CD1c-positive myeloid dendritic cell (primary cell): ENCODE results near the gene SNCAIP.
"Not testable (repeated sequence)": the region's sequence is repeated elsewhere in the genome, so short reads cannot be mapped to it uniquely, and the experiment has no call there.

Source experiments
- DNase-seq: peaks from one replicate; pipeline ENCODE4 v3.0.0-alpha.2; 2016; ENCODE audit errors: extremely low spot score

The SNCAIP gene

DNA sequence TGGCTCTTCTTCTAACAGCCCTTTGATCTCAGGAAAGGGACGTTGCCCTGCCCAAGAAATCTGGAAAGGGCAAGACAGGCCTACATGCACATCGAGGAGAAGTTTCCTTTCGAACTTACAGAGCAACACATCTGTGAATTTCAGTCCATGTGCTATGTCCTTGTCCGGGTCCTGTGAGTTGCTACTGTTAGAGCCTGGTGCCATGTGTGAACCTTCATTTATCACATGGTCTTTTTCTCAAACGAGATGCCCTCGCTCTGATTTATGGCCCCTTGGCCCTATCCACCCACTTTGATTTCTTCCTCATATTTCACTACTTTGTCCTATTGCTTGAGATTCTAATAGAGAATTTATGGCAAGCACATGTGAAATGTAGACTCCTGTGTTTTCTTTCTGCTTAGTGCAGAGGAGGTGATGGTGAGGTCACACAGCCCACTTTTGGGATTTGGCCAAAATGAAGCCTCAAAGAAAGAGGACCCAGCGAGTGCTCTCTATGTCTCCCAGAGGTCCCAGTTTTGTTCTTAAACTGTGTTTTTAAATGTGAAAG lies 153.1 kb downstream of the SNCAIP start:
- DNase-seq: no peak

DNA sequence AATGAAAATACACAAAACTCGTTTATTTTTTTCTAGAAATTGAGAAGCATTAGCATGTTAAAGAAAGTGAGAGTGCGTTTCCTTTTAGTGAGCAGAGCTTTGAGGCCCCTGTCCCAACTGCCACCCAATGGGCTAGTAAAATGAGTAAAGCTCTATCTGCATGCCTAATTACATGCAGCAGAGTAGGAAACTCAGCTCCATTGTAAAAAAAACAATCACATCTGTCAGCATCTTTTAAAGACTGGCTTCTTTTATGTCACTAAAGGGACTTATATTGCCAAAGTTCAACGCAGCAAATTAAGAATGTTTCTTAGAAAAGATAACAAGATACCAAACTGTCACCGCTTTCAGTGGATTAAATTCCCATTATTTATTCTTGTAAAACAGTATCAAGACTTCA lies 154.0 kb downstream of the SNCAIP start:
- no peak for DNase-seq

DNA sequence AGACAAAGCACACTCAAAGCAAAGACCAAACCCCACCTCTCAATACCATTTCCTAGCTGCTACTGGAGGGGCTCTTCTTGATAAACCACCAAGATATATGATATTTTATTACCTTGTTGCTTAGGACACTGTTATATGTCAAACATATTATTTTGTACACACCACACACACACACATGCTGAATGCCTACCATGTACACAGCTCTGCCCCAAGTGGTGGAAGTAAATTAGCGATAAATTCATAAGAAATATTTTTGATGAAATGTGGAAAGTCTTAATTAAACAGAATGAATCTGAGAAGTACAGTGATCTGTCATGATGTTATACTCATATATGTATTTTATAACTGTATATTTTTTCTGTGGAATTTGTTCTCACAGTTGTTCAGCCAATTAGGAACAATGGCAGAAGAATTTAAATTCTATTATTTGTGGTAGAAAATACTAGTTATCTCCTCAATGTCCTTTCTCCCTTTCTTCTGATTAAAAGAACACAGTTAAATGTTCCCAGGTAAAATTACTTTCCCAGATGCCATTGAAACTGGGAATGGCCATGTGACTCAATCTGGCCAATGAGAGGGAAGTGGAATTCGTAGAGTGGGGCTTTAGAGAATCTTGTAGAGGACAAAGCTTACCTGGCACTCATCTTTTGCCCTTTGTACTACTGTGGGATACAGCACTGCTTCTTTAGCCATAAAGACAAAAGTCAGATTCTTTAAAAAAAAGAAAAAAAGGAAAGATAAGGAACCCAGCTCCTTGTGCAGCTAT lies 156.5 kb downstream of the SNCAIP start:
- no peak for DNase-seq

DNA sequence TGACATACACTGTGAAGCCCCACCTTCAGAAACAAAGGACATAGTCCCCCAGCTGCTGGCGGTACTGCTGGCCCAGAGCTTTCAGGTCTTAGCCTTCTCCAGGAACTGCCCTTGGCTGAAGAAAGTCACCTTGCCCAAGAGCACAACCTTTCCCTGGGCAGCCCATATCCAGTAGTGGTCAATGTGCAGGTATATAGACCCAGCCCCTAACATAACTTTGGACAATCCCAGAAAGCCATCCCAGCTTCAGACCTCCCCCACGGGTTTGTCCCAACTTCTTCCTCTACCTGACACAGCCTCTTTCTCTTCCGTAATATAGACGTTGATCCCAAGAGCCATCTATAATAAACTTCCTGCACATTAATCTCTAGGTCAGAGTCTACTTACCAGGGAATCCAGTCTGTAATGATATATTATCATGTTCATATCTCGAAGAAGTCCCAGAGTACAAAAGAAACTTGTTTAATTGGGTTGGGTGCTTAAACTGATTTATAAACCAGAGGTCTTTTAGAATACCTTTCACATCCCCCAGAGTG lies 157.4 kb downstream of the SNCAIP start:
- no peak for DNase-seq

DNA sequence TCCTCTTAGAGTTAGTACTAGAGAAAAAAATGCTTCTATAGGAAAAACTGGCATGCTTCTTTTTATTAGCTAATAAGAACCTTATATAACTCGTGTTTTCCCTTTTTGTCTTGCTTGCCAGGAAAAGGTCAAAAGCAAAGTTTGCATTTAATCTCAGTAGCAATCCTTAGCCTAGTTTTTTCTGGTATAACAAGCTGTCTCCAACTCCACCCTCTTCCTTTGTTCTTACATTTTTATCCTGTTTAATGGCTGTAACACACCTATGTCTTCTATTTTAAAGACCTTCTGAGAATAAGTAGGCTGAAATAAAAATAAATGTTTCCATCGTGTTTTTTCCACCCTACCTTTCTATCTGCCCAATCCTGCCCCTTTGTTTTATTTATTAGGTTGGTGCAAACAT lies 158.3 kb downstream of the SNCAIP start:
- DNase-seq: no peak

DNA sequence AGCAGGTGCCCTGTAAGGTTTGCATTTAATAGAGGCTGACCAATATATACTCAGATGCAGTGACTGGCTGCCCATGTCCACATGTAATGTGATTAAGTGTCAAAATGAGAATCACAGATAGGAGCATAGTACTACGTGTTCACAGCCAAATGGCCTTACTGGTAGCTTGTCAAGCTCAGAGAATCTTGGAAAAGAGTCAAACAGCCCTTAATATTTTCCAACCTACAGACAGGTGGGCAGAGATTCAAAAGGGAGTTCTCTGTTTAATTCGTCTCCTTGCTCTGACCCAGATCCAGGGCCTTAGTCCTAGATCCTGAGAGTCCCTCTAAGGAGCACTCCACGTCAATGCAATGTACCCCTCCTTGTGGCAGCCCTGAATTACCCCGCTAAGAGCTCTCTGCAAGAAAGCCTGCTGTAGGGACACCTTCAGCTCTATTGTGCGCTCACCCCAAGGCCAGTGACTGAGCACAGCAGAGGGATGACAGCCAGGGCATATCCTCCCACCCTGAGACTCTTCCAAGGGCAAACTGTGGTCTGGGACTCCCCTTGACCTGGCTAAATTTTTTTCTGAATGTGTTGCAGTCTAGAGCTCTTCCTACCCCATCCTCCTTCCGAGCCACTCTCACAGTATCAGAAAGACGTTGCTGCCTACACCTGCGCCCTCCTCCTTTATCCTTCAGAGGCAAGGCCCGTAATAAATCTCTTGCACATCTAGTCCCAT lies 159.2 kb downstream of the SNCAIP start:
- DNase-seq: no peak

DNA sequence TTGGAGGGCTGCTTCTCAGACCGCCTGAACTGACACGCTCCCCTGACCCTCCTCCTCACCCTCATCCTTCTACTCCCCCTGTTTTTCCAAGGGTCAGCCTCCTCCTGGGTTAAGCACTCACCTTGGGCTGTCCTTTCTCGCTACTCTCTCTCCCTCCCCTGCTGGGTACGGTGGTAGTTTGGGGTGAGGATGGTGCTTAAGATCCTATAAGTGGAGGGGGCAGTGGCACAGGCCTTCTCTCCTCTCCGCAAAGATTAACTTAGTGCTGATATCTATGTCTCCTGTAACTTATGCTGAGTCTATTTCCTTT lies 159.7 kb downstream of the SNCAIP start:
- no peak for DNase-seq

DNA sequence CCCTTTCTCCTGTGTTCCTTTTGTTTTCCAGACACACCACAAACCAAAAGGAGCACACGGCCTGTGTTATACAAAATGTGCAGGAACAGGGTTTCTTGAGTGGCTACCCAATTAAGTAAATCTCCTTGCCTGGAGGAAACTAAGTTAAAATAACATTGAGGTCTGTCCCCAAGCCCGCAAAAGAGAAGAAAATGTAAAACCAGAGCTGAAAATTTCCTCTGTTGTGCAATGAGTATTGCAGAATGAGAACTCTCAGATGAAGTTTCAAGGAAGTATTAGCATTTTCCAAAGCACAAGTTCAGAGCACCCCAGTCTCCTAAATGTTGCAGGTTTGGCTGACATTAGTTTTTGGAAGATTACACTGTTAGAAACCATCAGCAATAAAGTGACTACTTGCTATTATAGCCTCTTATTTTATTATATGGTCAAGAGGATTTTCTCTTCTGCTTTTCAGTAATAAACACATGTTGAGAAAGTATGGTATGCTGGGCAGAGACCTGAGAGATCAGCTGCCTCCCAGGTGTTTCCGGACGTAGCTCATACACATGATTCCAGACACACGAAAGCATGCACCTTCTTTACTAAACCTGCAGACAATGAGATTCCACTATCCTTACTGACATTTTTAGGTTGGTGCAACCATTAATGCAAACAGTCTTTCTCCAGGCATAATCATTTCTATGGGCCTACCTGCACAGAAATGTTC lies 161.3 kb downstream of the SNCAIP start:
- peak; percentile 5 for DNase-seq

DNA sequence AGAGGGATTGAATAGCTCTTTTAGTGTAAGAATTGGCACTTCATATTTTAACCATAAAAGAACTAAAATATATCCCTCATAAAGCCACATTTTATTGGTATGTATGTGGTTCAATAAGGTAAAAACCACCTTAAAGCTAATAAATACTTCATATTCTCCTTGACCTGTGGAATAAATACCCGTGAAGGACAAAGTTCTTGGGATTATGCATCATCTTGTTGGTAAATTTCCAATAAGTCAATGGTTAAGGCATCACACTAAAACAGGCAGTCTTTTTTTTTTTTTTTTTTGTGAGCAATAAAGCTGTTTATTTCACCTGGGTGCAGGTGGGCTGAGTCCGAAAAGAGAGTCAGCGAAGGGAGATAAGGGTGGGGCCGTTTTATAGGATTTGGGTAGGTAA lies 161.9 kb downstream of the SNCAIP start:
- DNase-seq: no peak

DNA sequence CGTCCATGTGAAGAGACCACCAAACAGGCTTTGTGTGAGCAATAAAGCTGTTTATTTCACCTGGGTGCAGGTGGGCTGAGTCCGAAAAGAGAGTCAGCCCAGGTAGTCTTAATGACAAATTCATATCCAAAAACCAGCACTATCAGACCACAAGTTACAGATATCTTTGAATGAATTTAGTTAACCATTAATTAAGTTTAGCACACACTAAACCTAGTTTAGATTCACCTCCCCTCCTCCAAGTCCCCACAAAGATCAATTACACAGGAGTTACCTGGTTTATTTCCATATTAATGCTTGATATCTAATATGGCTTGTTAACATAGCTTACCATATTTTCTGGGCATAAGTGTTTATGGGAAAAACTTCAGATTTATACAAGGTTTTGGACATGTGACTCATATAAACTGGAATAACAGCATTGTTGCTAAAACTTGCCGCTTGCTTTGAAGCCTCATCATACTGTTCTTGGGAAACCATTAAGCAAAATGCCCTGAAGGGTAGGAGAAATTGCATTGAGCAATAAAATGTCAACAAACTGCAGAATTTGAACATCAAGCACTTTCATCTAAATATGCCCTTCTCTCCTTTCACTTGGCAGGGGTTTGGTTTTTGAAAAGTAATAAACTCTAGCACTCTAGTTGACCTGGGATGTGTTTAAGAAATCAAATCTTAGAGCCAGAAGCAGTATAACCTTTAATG lies 166.9 kb downstream of the SNCAIP start:
- no peak for DNase-seq

DNA sequence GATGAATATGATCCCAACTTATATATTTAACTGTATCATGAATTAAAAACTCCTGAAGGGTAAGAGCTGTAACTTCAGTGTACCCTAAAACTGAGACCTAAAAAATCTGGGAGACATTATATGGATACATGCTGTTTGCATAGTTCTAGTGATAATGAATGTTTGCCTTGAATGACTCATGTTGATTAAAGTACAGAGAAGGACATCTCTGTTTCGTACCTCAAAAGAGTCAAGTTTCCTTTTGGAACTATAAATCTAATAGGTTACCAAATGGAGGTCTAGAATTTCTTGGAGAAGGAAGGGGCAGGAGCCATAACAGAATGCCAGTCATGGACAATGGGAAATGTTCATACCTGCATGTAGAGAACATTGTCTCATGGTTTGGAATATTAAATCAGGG lies 168.1 kb downstream of the SNCAIP start:
- DNase-seq: no peak

DNA sequence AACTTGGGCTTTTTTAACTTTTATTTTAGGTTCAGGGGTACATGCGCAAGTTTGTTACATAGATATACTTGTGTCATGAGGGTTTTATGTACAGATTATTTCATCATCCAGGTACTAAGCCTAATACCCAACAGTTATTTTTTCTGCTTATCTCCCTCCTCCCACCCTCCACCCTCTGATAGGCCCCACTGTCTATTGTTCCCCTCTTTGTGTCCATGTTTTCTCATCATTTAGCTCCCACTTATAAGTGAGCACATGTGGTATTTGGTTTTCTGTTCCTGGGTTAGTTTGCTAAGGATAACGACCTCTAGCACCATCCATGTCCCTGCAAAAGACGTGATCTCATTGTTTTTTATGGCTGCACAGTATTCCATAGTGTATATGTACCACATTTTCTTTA lies 172.1 kb downstream of the SNCAIP start:
- no peak for DNase-seq

DNA sequence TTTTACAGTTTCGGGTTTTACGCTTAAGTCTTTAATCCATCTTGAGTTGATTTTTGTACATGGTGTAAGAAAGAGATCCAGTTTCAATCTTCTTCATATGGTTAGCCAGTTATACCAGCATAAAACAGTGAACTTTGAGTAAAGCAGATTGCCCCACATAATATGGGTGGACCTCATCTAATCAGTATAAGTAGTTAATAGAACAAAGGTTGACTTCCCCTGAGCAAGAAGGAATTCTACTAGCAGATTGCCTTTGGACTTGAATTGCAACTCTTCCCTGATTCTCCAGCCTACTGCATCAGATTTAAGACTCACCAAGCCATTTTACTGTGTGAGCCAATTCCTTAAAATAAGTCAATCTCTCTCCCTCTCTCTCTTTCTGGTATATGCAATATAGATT lies 173.2 kb downstream of the SNCAIP start:
- no peak for DNase-seq

DNA sequence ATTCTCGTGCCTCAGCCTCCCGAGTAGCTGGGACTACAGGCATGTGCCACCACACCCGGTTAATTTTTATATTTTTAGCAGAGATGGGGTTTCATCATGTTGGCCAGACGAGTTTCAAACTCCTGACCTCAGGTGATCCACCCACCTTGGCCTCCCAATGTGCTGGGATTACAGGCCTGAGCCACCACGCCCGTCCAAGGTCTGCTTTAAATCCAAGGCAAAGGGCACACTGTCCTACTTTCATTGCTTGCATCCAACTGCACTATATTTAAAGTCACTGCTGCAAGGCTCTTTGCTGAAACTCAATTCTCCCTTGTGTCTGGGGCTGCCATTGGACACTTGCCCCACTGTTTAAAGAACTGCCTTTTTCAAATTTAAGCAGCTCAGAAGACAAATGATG lies 174.6 kb downstream of the SNCAIP start:
- not testable (repeated sequence) for DNase-seq

DNA sequence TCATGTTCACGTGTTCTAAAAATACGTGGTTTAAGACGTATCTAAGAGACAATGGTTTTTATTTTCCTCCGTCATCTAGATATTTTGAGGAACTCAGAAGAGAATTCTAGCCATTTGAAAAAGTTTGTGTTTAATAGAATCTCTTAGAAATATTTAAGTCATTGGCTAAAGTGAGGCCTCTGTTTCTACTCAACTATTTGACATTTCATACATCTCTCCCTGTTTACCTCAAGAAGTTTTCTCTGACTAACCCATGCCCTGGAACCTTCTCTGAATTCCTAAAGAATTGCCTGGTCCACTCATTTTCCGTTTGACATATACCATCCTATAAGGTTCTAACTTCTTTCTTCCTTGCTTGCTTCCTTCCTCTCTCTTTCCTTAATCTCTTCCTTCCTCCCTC lies 178.7 kb downstream of the SNCAIP start:
- no peak for DNase-seq

DNA sequence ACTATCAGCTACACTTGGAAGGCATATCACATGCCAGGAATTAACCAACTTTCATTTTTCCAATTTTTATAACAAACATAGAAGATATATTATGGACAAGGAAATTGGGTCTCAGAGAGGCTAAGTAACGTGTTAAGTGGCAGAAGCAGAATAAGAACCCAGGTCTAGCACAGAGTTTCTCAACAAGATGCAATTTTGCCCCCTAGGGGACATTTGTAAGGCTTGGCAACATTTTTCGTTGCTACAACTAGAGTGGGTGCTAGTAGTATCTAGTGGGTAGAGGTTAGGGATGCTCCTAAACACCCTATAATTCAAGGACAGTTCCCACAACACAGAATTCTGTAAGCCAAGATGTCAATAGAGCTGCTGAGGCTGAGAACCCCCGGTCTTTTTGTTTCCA lies 180.6 kb downstream of the SNCAIP start:
- DNase-seq: no peak

DNA sequence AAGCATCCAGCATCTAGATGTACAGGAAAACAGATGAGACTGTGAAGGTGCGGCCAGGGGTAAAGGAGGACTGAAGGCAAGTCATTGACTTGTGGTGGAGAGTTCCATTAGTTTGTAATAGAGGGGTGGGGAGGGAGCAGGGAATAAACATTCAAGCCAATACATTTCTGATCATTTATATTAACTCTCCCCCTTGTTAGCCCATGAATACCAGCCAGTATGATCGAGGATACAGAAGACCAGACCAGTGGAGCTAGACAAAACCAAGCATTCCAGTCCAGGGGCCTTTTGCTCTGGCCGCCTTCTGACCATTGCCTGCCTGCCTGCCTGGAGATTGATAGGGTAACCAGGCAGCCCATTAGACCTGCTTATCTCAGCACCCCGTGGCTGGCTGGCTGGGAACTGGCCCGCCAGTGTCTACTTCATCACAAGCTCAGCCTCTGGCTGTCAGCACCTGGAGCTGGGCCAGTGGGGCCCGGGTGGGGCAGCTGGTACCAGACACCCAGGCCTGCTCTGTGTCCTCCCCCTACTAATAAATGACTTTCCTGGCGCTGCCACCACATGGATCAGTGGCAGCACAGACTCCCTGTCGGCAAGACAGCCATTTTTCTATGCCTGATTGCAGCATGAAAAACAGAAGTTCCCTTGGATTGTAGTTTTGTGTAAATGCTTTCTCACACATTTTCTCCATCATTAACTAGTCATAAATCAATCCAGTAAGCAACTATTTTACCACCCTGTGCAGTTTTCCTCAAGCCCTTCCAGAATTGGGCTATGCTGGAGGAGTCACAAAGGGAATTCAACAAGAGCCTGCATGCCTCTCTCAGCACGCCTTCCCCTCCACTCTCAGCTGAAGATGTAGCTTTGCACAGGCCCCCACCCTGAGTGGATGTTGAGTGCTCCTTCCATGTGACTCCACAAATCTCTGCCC lies 181.3 kb downstream of the SNCAIP start:
- DNase-seq: no peak

DNA sequence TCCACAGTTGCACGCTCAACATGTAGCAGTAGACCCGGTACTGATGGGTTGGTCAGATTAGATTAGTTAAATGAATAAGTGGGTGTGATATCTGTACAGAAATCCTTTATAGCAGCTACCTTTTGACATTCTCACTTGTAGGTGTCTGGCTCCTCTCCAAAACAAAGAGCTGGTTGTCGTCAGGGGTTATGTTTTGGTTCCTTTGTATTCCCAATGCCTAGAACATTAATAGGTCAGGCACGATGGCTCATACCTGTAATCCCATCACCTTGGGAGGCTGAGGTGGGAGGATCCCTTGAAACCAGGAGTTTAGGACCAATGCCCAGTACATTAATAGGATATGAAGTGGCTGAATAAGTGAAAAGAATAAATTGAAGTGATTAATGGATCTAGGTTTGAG lies 182.1 kb downstream of the SNCAIP start:
- no peak for DNase-seq

DNA sequence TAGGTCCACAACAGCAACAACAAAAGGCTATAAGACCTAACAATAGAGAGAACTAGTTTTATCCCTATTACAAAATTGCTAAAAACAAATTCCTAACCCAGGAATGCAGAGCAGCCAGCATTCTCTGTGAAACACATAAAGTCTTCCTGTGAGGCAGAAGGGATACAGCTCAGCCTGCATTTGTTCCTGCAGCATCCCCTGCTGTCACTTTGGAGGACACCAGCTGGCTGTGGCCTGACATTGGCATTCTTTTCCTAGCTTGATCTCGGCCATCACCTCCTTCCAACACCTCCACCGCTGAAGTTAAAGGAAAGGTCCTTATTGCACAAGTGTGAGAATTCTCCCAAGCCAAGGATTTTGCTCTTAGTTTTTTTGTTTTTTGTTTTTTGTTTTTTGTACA lies 186.1 kb downstream of the SNCAIP start:
- no peak for DNase-seq

DNA sequence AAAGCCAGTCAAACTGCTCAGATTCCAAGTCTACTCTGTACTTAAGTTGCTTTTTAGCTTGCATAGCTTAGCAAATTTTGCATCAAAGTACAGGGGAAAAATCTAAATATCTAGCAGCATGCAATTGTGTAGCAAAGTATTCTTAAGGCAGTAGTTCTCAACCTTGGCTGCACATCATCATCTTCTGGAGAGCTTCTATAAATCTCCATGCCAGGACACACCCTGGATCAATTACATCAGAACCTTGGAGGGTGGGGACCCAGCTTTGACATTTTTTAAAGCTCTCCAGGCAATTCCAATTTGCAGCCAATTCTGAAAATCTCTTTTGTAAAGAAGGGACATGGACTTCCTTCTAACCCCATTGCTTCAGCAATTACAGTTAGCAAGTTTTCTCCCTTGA lies 187.5 kb downstream of the SNCAIP start:
- no peak for DNase-seq
